ENCODE data around the gene SLBP.

Gene SLBP

GRCh38 chr4:1660948-1661677 lies 51.0 kb downstream of the SLBP start:
- no peak for DNase-seq (ENCODE audit: low read depth)
- TF ChIP-seq, protein P1, sequence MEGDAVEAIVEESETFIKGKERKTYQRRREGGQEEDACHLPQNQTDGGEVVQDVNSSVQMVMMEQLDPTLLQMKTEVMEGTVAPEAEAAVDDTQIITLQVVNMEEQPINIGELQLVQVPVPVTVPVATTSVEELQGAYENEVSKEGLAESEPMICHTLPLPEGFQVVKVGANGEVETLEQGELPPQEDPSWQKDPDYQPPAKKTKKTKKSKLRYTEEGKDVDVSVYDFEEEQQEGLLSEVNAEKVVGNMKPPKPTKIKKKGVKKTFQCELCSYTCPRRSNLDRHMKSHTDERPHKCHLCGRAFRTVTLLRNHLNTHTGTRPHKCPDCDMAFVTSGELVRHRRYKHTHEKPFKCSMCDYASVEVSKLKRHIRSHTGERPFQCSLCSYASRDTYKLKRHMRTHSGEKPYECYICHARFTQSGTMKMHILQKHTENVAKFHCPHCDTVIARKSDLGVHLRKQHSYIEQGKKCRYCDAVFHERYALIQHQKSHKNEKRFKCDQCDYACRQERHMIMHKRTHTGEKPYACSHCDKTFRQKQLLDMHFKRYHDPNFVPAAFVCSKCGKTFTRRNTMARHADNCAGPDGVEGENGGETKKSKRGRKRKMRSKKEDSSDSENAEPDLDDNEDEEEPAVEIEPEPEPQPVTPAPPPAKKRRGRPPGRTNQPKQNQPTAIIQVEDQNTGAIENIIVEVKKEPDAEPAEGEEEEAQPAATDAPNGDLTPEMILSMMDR (IDR thresholded peaks at IDR 0.05; ENCODE audit: low read length, missing control alignments), result no peak
- H3K4me3 ChIP-seq (replicated peaks; ENCODE audit: low read depth, low read length), result no peak overlapping the region

GRCh38 chr4:1659104-1660043 lies 52.7 kb downstream of the SLBP start:
- H3K4me3 ChIP-seq (replicated peaks; ENCODE audit: low read depth, low read length), result no peak overlapping the region
- TF ChIP-seq, protein P1 (IDR thresholded peaks at IDR 0.05; ENCODE audit: low read length, missing control alignments), result no peak
- no peak for DNase-seq (ENCODE audit: low read depth)

GRCh38 chr4:1658581-1658980 lies 53.5 kb downstream of the SLBP start:
- H3K4me3 ChIP-seq (replicated peaks; ENCODE audit: low read depth, low read length), result no peak overlapping the region
- no peak for DNase-seq (ENCODE audit: low read depth)
- TF ChIP-seq, protein P1 (IDR thresholded peaks at IDR 0.05; ENCODE audit: low read length, missing control alignments), result no peak

GRCh38 chr4:1658146-1658545 lies 54.0 kb downstream of the SLBP start:
- DNase-seq (ENCODE audit: low read depth), result no peak
- H3K4me3 ChIP-seq (replicated peaks; ENCODE audit: low read depth, low read length), result no peak overlapping the region

GRCh38 chr4:1656986-1657385 lies 55.1 kb downstream of the SLBP start:
- no peak overlapping the region for H3K4me3 ChIP-seq (replicated peaks; ENCODE audit: low read depth, low read length)
- DNase-seq (ENCODE audit: low read depth), result no peak
- TF ChIP-seq, protein P1 (IDR thresholded peaks at IDR 0.05; ENCODE audit: low read length, missing control alignments), result no peak

More at GRCh38 chr4:1658146-1658545, 54.0 kb downstream of the SLBP start:
- TF ChIP-seq, protein P1 (IDR thresholded peaks at IDR 0.05; ENCODE audit: low read length, missing control alignments), result no peak

- H3K4me3 ChIP-seq (replicated peaks; ENCODE audit: low read depth, low read length), result no peak overlapping the region
Measured at GRCh38 chr4:1656132-1656531, 56.0 kb downstream of the SLBP start.

More at GRCh38 chr4:1656132-1656531, 56.0 kb downstream of the SLBP start:
- TF ChIP-seq, protein P1 (IDR thresholded peaks at IDR 0.05; ENCODE audit: low read length, missing control alignments), result no peak
- no peak for DNase-seq (ENCODE audit: low read depth)

Measured in fibroblast of pulmonary artery (primary cell).